ENCODE results near the gene NTRK3. TPM values are rescaled to one million over a fixed set of nuclear protein-coding genes. Genes with fewer than 3 reads are reported as not detected.

The NTRK3 gene
- total RNA-seq, 4 donors from 2014 or later, result 0.09 to 2.7 (median 0.62) TPM

- no peak overlapping the region for H3K27ac ChIP-seq
- no peaks in the 10 kb centered on the region for H3K4me1 ChIP-seq
- no peak for DNase-seq
- WGBS, 2 donors, result 46 to 48% methylated on average over 5 of the region's 5 CpGs
- no peak for TF ChIP-seq POLR2A (IDR thresholded peaks at IDR 0.05)
- TF ChIP-seq, protein P1, sequence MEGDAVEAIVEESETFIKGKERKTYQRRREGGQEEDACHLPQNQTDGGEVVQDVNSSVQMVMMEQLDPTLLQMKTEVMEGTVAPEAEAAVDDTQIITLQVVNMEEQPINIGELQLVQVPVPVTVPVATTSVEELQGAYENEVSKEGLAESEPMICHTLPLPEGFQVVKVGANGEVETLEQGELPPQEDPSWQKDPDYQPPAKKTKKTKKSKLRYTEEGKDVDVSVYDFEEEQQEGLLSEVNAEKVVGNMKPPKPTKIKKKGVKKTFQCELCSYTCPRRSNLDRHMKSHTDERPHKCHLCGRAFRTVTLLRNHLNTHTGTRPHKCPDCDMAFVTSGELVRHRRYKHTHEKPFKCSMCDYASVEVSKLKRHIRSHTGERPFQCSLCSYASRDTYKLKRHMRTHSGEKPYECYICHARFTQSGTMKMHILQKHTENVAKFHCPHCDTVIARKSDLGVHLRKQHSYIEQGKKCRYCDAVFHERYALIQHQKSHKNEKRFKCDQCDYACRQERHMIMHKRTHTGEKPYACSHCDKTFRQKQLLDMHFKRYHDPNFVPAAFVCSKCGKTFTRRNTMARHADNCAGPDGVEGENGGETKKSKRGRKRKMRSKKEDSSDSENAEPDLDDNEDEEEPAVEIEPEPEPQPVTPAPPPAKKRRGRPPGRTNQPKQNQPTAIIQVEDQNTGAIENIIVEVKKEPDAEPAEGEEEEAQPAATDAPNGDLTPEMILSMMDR (IDR thresholded peaks at IDR 0.05), result no peak
- H3K36me3 ChIP-seq, result no peaks in the 10 kb centered on the region
- intact Hi-C loops (cut with DNase I), result no loop called here
- H3K4me3 ChIP-seq, result no peak overlapping the region
- no peaks in the 10 kb centered on the region for H3K27me3 ChIP-seq
- H3K9me3 ChIP-seq, result no peaks in the 10 kb centered on the region
Observed at GRCh38 chr15:87941606-87942005, 314.9 kb downstream of the NTRK3 start.

DNA sequence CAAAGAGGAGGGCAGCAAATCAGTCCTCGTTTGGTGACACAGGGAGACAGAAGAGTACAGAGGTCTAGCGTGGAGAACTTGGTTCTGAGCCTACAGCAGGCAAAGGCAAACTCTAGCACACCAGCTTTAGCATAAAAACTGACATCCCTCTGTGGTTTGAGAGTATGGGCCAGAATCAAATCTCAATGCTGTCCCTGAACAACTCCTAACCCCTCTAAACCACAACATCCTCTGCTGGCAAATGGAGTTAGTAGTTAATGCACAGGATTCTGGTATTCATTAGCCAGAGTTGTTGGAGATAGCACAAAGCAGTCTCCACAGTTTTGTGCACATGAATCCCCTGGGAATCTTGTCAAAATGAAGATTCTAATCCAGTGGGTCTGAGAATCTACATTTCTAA is 315.8 kb downstream of the NTRK3 start:
- H3K4me3 ChIP-seq, result no peak overlapping the region
- H3K27ac ChIP-seq, result no peak overlapping the region
- TF ChIP-seq, protein P1 (IDR thresholded peaks at IDR 0.05), result no peak
- TF ChIP-seq POLR2A (IDR thresholded peaks at IDR 0.05), result no peak
- no peak for DNase-seq
- H3K9me3 ChIP-seq, result no peaks in the 10 kb centered on the region
- 64% methylated on average over 2 of the region's 2 CpGs; no CpG with 5 or more reads in 1 of the 2 donors for WGBS, 2 donors
- no peaks in the 10 kb centered on the region for H3K27me3 ChIP-seq
- intact Hi-C loops (cut with DNase I), result no loop called here
- no peaks in the 10 kb centered on the region for H3K36me3 ChIP-seq
- H3K4me1 ChIP-seq, result no peaks in the 10 kb centered on the region

GRCh38 chr15:87939848-87940457 is 316.6 kb downstream of the NTRK3 start:
- Histone ChIP-seq H3K27me3 (no peaks in the 10 kb centered on the region), H3K9me3 (no peaks in the 10 kb centered on the region), H3K27ac (no peak overlapping the region), H3K4me3 (no peak overlapping the region), H3K36me3 (no peaks in the 10 kb centered on the region), H3K4me1 (no peaks in the 10 kb centered on the region)
- 22 to 30% methylated on average over 1 of the region's 2 CpGs for WGBS, 2 donors
- no peak for DNase-seq
- TF ChIP-seq POLR2A (IDR thresholded peaks at IDR 0.05), result no peak
- TF ChIP-seq, protein P1 (IDR thresholded peaks at IDR 0.05), result no peak
- intact Hi-C loops (cut with DNase I), result no loop called here

DNA sequence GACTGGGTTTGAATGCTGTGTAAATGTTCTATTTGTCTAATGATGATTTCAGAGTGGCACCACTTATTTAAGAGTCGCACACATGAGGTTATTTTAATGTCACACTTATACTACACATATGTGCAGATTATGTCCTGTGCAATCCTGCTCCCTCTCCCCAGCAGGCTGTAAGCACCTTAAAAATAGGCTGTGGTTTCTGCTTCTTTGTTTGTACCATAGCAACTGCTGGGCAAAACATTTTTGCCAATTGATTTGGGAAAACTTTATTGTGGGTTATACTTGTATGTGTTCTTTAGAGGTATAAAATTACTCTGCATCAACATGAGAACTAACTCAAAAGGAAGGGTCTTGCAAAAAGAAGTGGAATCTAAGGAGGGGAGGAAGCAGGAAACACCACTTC is 318.5 kb downstream of the NTRK3 start:
- 41 to 78% methylated on average over 1 of the region's 1 CpG for WGBS, 2 donors
- TF ChIP-seq POLR2A (IDR thresholded peaks at IDR 0.05), result no peak
- TF ChIP-seq, protein P1 (IDR thresholded peaks at IDR 0.05), result no peak
- no peak overlapping the region for H3K4me3 ChIP-seq
- no peak overlapping the region for H3K27ac ChIP-seq
- H3K9me3 ChIP-seq, result no peaks in the 10 kb centered on the region
- H3K27me3 ChIP-seq, result no peaks in the 10 kb centered on the region
- intact Hi-C loops (cut with DNase I), result no loop called here
- H3K4me1 ChIP-seq, result no peaks in the 10 kb centered on the region
- H3K36me3 ChIP-seq, result no peaks in the 10 kb centered on the region
- DNase-seq, result no peak

GRCh38 chr15:87935583-87935982 is 321.0 kb downstream of the NTRK3 start:
- TF ChIP-seq, protein P1 (IDR thresholded peaks at IDR 0.05), result no peak
- no peak for TF ChIP-seq POLR2A (IDR thresholded peaks at IDR 0.05)
- intact Hi-C loops (cut with DNase I), result no loop called here
- DNase-seq, result no peak
- 48 to 58% methylated on average over 2 of the region's 2 CpGs for WGBS, 2 donors
- no peaks in the 10 kb centered on the region for H3K36me3 ChIP-seq
- H3K27ac ChIP-seq, result no peak overlapping the region
- H3K4me3 ChIP-seq, result no peak overlapping the region
- H3K9me3 ChIP-seq, result no peaks in the 10 kb centered on the region
- H3K27me3 ChIP-seq, result no peaks in the 10 kb centered on the region
- no peaks in the 10 kb centered on the region for H3K4me1 ChIP-seq
